SU-DHL-6 (cell line): Measurements from ENCODE around the gene DENND1B.

ENCODE experiments used
- CTCF ChIP-seq: fragments of 200-600 bp; sonication (generic); IDR thresholded peaks from one replicate; pipeline ENCODE4 v1.5.1; 2017; ENCODE audit warnings: antibody characterized with exemption, mild to moderate bottlenecking, low read length, moderate library complexity; ENCODE audit not compliant: insufficient read depth, poor library complexity, severe bottlenecking
- EZH2phosphoT487 ChIP-seq: fragments of 200-600 bp; sonication (generic), shearing (Covaris generic); conservative IDR thresholded peaks from 2 replicates; pipeline ENCODE4 v1.6.1; 2018; ENCODE audit warnings: mild to moderate bottlenecking, antibody characterized with exemption, low read length, moderate library complexity, mixed read lengths

GRCh38 chr1:197732187-197732586 lies 43.1 kb downstream of the DENND1B start:
- TF ChIP-seq CTCF (no peak), EZH2phosphoT487 (no peak)
